Upper lobe of left lung (tissue), 4 donors: ENCODE measurements around the gene CD99L2.

Source experiments
- POLR2A ChIP-seq, 4 donors: fragments of 450-650 bp; IDR thresholded peaks; one replicate each; pipeline ENCODE4 v1.5.1; 2016 to 2017; ENCODE audit warnings: antibody characterized with exemption in 4 of 4, mild to moderate bottlenecking in 2 of 4
- TF ChIP-seq, protein P1 (sequence below), 6 experiments: fragments of 450-650 bp in 4 of 6; fragments of 200-600 bp in 2 of 6; sonication (generic) in 2 of 6; IDR thresholded peaks; one replicate each; pipeline ENCODE4 v1.5.1; 2016 to 2019; ENCODE audit warnings: antibody characterized with exemption in 6 of 6

- TF ChIP-seq, protein P1, sequence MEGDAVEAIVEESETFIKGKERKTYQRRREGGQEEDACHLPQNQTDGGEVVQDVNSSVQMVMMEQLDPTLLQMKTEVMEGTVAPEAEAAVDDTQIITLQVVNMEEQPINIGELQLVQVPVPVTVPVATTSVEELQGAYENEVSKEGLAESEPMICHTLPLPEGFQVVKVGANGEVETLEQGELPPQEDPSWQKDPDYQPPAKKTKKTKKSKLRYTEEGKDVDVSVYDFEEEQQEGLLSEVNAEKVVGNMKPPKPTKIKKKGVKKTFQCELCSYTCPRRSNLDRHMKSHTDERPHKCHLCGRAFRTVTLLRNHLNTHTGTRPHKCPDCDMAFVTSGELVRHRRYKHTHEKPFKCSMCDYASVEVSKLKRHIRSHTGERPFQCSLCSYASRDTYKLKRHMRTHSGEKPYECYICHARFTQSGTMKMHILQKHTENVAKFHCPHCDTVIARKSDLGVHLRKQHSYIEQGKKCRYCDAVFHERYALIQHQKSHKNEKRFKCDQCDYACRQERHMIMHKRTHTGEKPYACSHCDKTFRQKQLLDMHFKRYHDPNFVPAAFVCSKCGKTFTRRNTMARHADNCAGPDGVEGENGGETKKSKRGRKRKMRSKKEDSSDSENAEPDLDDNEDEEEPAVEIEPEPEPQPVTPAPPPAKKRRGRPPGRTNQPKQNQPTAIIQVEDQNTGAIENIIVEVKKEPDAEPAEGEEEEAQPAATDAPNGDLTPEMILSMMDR (IDR thresholded peaks at IDR 0.05), result no peak
- no peak for TF ChIP-seq POLR2A (IDR thresholded peaks at IDR 0.05)
Observed at GRCh38 chrX:150768132-150768485, 130.4 kb downstream of the CD99L2 start.
